SK-N-MC (cell line): ENCODE measurements around the gene PCDH15.

ENCODE experiments used
- EZH2 ChIP-seq: fragments of 200-600 bp; sonication (generic); IDR thresholded peaks from one replicate; pipeline ENCODE4 v1.6.1; 2017; ENCODE audit warnings: antibody characterized with exemption
- FOXP2 ChIP-seq: optimal IDR thresholded peaks from 2 replicates; pipeline ENCODE3; 2011; ENCODE audit warnings: mild to moderate bottlenecking, moderate library complexity; ENCODE audit not compliant: insufficient read depth; ENCODE audit errors: extremely low read length, control extremely low read depth
- POLR2AphosphoS5 ChIP-seq: IDR thresholded peaks from 2 replicates; pipeline ENCODE4 v1.6.1; 2012; ENCODE audit warnings: mild to moderate bottlenecking, low read depth, low read length, borderline replicate concordance

DNA sequence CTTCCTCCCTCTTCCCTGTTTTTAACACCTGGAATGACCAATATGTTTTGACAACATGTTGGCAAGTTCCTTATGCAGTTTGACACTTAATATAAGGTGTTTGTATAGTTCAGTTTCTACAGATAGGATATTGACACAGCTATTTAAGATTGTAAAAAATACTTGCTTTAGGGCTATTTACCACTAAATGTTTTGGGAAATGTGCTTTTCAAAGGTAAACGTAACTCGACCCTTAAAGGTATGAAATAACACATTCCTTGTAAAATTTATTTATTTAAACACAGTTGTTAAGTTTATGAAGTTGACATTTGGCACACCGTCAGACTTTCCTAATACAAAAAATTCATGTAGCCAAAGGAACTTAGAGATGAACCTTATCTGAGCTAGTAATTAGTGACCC lies 817.6 kb downstream of the PCDH15 start:
- no peak for TF ChIP-seq POLR2AphosphoS5
- TF ChIP-seq EZH2, result no peak
- no peak for TF ChIP-seq FOXP2
